RKO (cell line): ENCODE measurements around the gene PXDN.
"Not testable (repeated sequence)": the region's sequence is repeated elsewhere in the genome, so short reads cannot be mapped to it uniquely, and the experiment has no call there.

Experiments
- DNase-seq: peaks from one replicate; pipeline ENCODE4 v3.0.0-alpha.2; 2016; ENCODE audit warnings: low spot score

Gene PXDN

GRCh38 chr2:1632510-1632909 lies 111.8 kb downstream of the PXDN start:
- no peak for DNase-seq

GRCh38 chr2:1632002-1632348 lies 112.3 kb downstream of the PXDN start:
- no peak for DNase-seq

GRCh38 chr2:1631292-1632001 lies 112.9 kb downstream of the PXDN start:
- no peak for DNase-seq

GRCh38 chr2:1628893-1629292 lies 115.4 kb downstream of the PXDN start:
- DNase-seq: no peak

- DNase-seq: no peak
These were observed 116.5 kb downstream of the PXDN start for GRCh38 chr2:1627628-1628381.

GRCh38 chr2:1626271-1626681 lies 118.0 kb downstream of the PXDN start:
- no peak for DNase-seq

- DNase-seq: no peak
These were observed 118.9 kb downstream of the PXDN start for GRCh38 chr2:1625281-1626001.

GRCh38 chr2:1623906-1624445 lies 120.3 kb downstream of the PXDN start:
- DNase-seq: no peak

GRCh38 chr2:1622521-1623200 lies 121.7 kb downstream of the PXDN start:
- no peak for DNase-seq

GRCh38 chr2:1621976-1622375 lies 122.3 kb downstream of the PXDN start:
- not testable (repeated sequence) for DNase-seq

- no peak for DNase-seq
These were observed 122.8 kb downstream of the PXDN start for GRCh38 chr2:1621501-1621900.

GRCh38 chr2:1621041-1621440 lies 123.3 kb downstream of the PXDN start:
- no peak for DNase-seq

GRCh38 chr2:1620081-1620480 lies 124.2 kb downstream of the PXDN start:
- DNase-seq: no peak

GRCh38 chr2:1619556-1619955 lies 124.8 kb downstream of the PXDN start:
- DNase-seq: no peak

- no peak for DNase-seq
These were observed 125.3 kb downstream of the PXDN start for GRCh38 chr2:1618974-1619373.

GRCh38 chr2:1618191-1618961 lies 125.9 kb downstream of the PXDN start:
- no peak for DNase-seq

GRCh38 chr2:1617425-1618021 lies 126.8 kb downstream of the PXDN start:
- peak; percentile 34 for DNase-seq

GRCh38 chr2:1614564-1614963 lies 129.8 kb downstream of the PXDN start:
- no peak for DNase-seq

- no peak for DNase-seq
These were observed 130.5 kb downstream of the PXDN start for GRCh38 chr2:1613731-1614354.

GRCh38 chr2:1613078-1613445 lies 131.3 kb downstream of the PXDN start:
- DNase-seq: no peak
